ENCODE data around the gene CLEC2L.

CLEC2L gene

DNA sequence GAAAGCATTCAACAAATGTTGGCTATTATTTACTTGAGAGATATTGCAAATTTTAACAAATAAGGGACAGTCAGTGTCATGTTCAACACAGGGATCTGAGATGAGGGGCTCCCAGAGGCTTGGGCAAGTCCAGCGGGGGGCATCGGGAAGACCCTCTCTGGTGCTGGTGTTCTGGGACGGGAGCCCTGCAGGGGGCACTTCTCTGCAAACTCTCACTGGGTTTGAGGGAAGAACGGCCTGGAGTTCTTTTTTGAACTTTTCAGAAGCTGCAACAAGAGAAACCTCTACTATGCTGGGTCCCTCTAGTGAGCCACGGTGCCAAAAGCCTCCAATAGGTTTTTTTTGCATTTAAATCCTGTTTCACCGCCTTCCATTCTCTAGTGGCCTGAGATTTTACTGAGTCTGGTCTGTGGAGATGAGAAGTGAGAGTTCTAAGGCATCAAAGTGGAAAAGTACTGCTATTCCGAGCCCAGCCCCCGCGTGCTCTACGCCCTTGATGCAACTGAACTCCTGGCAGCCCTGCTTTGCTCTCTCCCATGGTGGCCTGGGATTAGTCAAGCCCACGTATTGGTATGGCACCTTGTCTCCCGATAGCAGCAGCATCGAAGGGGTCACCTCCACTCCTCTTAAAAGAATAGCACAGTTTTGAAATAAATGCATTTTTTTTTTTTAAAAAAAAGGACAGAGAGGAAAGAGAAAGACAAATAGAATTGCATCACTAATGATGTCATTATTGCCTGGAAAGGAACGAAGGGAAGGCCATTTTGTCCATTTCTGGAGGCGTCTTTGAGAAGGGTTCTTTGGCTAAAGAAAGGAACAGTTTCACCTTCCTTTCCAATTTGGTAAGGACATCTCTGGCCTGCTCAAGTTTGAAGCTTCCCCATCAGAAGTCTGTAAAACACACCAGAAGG lies 43.5 kb downstream of the CLEC2L start:
- no peaks in the 10 kb centered on the region for H3K27me3 ChIP-seq (ENCODE audit: control insufficient read depth, insufficient read depth, low read length)
- H3K4me3 ChIP-seq (ENCODE audit: low read length): no peak overlapping the region
- peaks cover 3% of the 10 kb centered on the region for H3K36me3 ChIP-seq (ENCODE audit: control insufficient read depth, insufficient read depth, low read length)
- H3K27ac ChIP-seq (ENCODE audit: low read depth, low read length): no peak overlapping the region
- no peak overlapping the region for H3K9ac ChIP-seq (ENCODE audit: low read length)
- no peaks in the 10 kb centered on the region for H3K4me1 ChIP-seq (ENCODE audit: control insufficient read depth, insufficient read depth, low read length)

GRCh38 chr7:139567647-139568345 lies 44.3 kb downstream of the CLEC2L start:
- H3K36me3 ChIP-seq (ENCODE audit: control insufficient read depth, insufficient read depth, low read length): peaks cover 5% of the 10 kb centered on the region
- H3K4me1 ChIP-seq (ENCODE audit: control insufficient read depth, insufficient read depth, low read length): no peaks in the 10 kb centered on the region

DNA sequence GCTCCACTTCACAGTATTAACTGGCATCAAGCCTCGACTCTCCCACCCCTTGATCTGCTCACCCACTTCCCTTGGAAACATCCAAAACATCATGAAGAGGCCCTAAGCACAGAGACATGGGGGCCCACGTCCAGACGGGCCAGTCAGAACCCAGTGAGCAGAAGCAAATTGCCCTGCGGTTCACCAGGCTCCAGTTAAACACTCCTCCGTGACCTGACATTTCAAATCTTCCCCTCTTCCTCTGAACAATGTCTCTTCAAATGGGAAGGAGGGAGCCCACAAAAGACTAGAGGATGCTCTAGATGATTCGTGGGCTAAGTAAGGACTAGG lies 44.8 kb downstream of the CLEC2L start:
- H3K4me3 ChIP-seq (ENCODE audit: low read length): no peak overlapping the region
- H3K27ac ChIP-seq (ENCODE audit: low read depth, low read length): no peak overlapping the region
- no peak overlapping the region for H3K9ac ChIP-seq (ENCODE audit: low read length)
- no peaks in the 10 kb centered on the region for H3K4me1 ChIP-seq (ENCODE audit: control insufficient read depth, insufficient read depth, low read length)
- peaks cover 10% of the 10 kb centered on the region for H3K36me3 ChIP-seq (ENCODE audit: control insufficient read depth, insufficient read depth, low read length)
- no peaks in the 10 kb centered on the region for H3K27me3 ChIP-seq (ENCODE audit: control insufficient read depth, insufficient read depth, low read length)

More at GRCh38 chr7:139567647-139568345, 44.3 kb downstream of the CLEC2L start:
- Histone ChIP-seq H3K27me3 (ENCODE audit: control insufficient read depth, insufficient read depth, low read length) (no peaks in the 10 kb centered on the region), H3K27ac (ENCODE audit: low read depth, low read length) (no peak overlapping the region), H3K4me3 (ENCODE audit: low read length) (no peak overlapping the region), H3K9ac (ENCODE audit: low read length) (no peak overlapping the region)

- Histone ChIP-seq H3K36me3 (ENCODE audit: control insufficient read depth, insufficient read depth, low read length) (peaks cover 10% of the 10 kb centered on the region), H3K9ac (ENCODE audit: low read length) (no peak overlapping the region), H3K4me1 (ENCODE audit: control insufficient read depth, insufficient read depth, low read length) (no peaks in the 10 kb centered on the region), H3K4me3 (ENCODE audit: low read length) (no peak overlapping the region), H3K27ac (ENCODE audit: low read depth, low read length) (no peak overlapping the region), H3K27me3 (ENCODE audit: control insufficient read depth, insufficient read depth, low read length) (no peaks in the 10 kb centered on the region)
These were observed 45.5 kb downstream of the CLEC2L start for GRCh38 chr7:139568813-139569490.

GRCh38 chr7:139570119-139570518 lies 46.6 kb downstream of the CLEC2L start:
- Histone ChIP-seq H3K27me3 (ENCODE audit: control insufficient read depth, insufficient read depth, low read length) (no peaks in the 10 kb centered on the region), H3K4me3 (ENCODE audit: low read length) (no peak overlapping the region), H3K36me3 (ENCODE audit: control insufficient read depth, insufficient read depth, low read length) (peaks cover 10% of the 10 kb centered on the region), H3K9ac (ENCODE audit: low read length) (no peak overlapping the region), H3K27ac (ENCODE audit: low read depth, low read length) (no peak overlapping the region), H3K4me1 (ENCODE audit: control insufficient read depth, insufficient read depth, low read length) (no peaks in the 10 kb centered on the region)

GRCh38 chr7:139570626-139571025 lies 47.1 kb downstream of the CLEC2L start:
- H3K27ac ChIP-seq (ENCODE audit: low read depth, low read length): no peak overlapping the region
- H3K36me3 ChIP-seq (ENCODE audit: control insufficient read depth, insufficient read depth, low read length): peaks cover 10% of the 10 kb centered on the region
- no peak overlapping the region for H3K9ac ChIP-seq (ENCODE audit: low read length)

GRCh38 chr7:139571190-139571589 lies 47.7 kb downstream of the CLEC2L start:
- no peaks in the 10 kb centered on the region for H3K27me3 ChIP-seq (ENCODE audit: control insufficient read depth, insufficient read depth, low read length)
- H3K9ac ChIP-seq (ENCODE audit: low read length): no peak overlapping the region
- peaks cover 10% of the 10 kb centered on the region for H3K36me3 ChIP-seq (ENCODE audit: control insufficient read depth, insufficient read depth, low read length)
- no peak overlapping the region for H3K4me3 ChIP-seq (ENCODE audit: low read length)
- no peak overlapping the region for H3K27ac ChIP-seq (ENCODE audit: low read depth, low read length)
- no peaks in the 10 kb centered on the region for H3K4me1 ChIP-seq (ENCODE audit: control insufficient read depth, insufficient read depth, low read length)

More at GRCh38 chr7:139570626-139571025, 47.1 kb downstream of the CLEC2L start:
- H3K27me3 ChIP-seq (ENCODE audit: control insufficient read depth, insufficient read depth, low read length): no peaks in the 10 kb centered on the region
- H3K4me3 ChIP-seq (ENCODE audit: low read length): no peak overlapping the region
- H3K4me1 ChIP-seq (ENCODE audit: control insufficient read depth, insufficient read depth, low read length): no peaks in the 10 kb centered on the region

GRCh38 chr7:139571651-139572050 lies 48.2 kb downstream of the CLEC2L start:
- Histone ChIP-seq H3K27ac (ENCODE audit: low read depth, low read length) (no peak overlapping the region), H3K27me3 (ENCODE audit: control insufficient read depth, insufficient read depth, low read length) (no peaks in the 10 kb centered on the region), H3K4me1 (ENCODE audit: control insufficient read depth, insufficient read depth, low read length) (no peaks in the 10 kb centered on the region)

DNA sequence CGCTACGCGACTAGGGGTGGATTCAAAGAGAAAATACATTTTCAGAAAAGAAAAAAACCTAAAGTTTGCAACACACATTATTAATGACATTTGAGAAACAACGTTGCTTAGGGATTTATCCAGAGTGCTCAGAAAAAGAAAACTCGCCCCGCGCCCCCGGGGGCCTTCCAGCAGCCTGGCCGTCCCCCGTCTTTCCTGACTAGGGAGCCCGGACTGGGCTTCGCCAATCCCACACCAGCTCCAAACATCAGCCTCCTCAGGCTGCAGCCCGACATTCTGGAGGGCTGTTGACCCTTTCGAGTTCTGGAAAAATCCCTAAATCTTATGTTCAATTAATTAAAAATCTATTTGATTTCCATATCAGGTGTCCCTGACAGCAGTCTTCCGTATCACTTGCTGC lies 48.6 kb downstream of the CLEC2L start:
- Histone ChIP-seq H3K27me3 (ENCODE audit: control insufficient read depth, insufficient read depth, low read length) (no peaks in the 10 kb centered on the region), H3K27ac (ENCODE audit: low read depth, low read length) (no peak overlapping the region), H3K36me3 (ENCODE audit: control insufficient read depth, insufficient read depth, low read length) (peaks cover 10% of the 10 kb centered on the region), H3K4me1 (ENCODE audit: control insufficient read depth, insufficient read depth, low read length) (no peaks in the 10 kb centered on the region), H3K9ac (ENCODE audit: low read length) (no peak overlapping the region), H3K4me3 (ENCODE audit: low read length) (no peak overlapping the region)

More at GRCh38 chr7:139571651-139572050, 48.2 kb downstream of the CLEC2L start:
- Histone ChIP-seq H3K36me3 (ENCODE audit: control insufficient read depth, insufficient read depth, low read length) (peaks cover 10% of the 10 kb centered on the region), H3K9ac (ENCODE audit: low read length) (no peak overlapping the region), H3K4me3 (ENCODE audit: low read length) (no peak overlapping the region)

GRCh38 chr7:139572704-139573385 lies 49.4 kb downstream of the CLEC2L start:
- Histone ChIP-seq H3K36me3 (ENCODE audit: control insufficient read depth, insufficient read depth, low read length) (peaks cover 10% of the 10 kb centered on the region), H3K9ac (ENCODE audit: low read length) (no peak overlapping the region), H3K27me3 (ENCODE audit: control insufficient read depth, insufficient read depth, low read length) (no peaks in the 10 kb centered on the region), H3K4me3 (ENCODE audit: low read length) (no peak overlapping the region), H3K4me1 (ENCODE audit: control insufficient read depth, insufficient read depth, low read length) (no peaks in the 10 kb centered on the region), H3K27ac (ENCODE audit: low read depth, low read length) (no peak overlapping the region)

- H3K9ac ChIP-seq (ENCODE audit: low read length): no peak overlapping the region
- no peaks in the 10 kb centered on the region for H3K27me3 ChIP-seq (ENCODE audit: control insufficient read depth, insufficient read depth, low read length)
- H3K36me3 ChIP-seq (ENCODE audit: control insufficient read depth, insufficient read depth, low read length): peaks cover 6% of the 10 kb centered on the region
- no peak overlapping the region for H3K4me3 ChIP-seq (ENCODE audit: low read length)
- H3K27ac ChIP-seq (ENCODE audit: low read depth, low read length): no peak overlapping the region
- H3K4me1 ChIP-seq (ENCODE audit: control insufficient read depth, insufficient read depth, low read length): no peaks in the 10 kb centered on the region
These were observed 50.4 kb downstream of the CLEC2L start for GRCh38 chr7:139573871-139574270.
